ENCODE measurements around the gene OLFML3. TPM values are rescaled to one million over a fixed set of nuclear protein-coding genes. Genes with fewer than 3 reads are reported as not detected.

Gene OLFML3
- total and polyA plus RNA-seq, 2 donors (not counting 3 experiments of a cell fraction or from before 2014, with no cell fraction given): 3.4 to 3.9 TPM

DNA sequence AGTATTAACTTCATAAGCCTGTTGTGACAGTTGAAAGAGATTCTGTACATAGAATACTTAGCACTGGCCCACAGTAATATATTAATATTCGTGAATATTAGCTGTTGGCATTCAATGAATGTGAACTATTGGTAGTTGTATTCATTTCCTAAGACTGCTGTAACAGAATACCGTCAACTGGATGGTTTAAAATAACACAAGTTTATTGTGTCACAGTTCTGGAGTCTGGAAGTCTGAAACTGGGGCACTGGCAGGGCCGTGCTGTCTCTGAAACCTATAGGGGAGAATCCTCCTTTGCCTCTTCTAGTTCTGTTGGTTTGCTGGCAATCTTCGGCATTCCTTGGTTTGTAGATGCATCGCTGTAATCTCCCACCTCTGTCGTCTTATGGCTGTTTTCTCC, 47.5 kb downstream of the OLFML3 start:
- FAIRE-seq (no peak), DNase-seq (ENCODE audit: low read depth, low spot score) (no peak)
- no peak for TF ChIP-seq POLR2A (IDR thresholded peaks at IDR 0.05; ENCODE audit: low read depth, low read length)
- TF ChIP-seq FOS (IDR thresholded peaks at IDR 0.05; ENCODE audit: borderline replicate concordance, insufficient read depth, low read length): no peak
- TF ChIP-seq POLR2AphosphoS5 (IDR thresholded peaks at IDR 0.05; ENCODE audit: insufficient read depth, low read depth, low read length): no peak
- TF ChIP-seq CTCF (IDR thresholded peaks at IDR 0.05; ENCODE audit: extremely low read depth in 1 of 2, insufficient read depth in 1 of 2, low read depth in 1 of 2, low read length in 2 of 2): no peak
- no peak for TF ChIP-seq GATA2 (IDR thresholded peaks at IDR 0.05; ENCODE audit: insufficient read depth, insufficient read length, low read depth, low read length)
- TF ChIP-seq MYC (IDR thresholded peaks at IDR 0.05; ENCODE audit: low read depth, low read length): no peak
- no peak for TF ChIP-seq JUN (IDR thresholded peaks at IDR 0.05; ENCODE audit: borderline replicate concordance, insufficient read depth, insufficient read length, low read depth)
- no peak for TF ChIP-seq EZH2 (IDR thresholded peaks at IDR 0.05; ENCODE audit: borderline replicate concordance, low read depth, low read length, severe bottlenecking)
- TF ChIP-seq MAX (IDR thresholded peaks at IDR 0.05; ENCODE audit: insufficient read depth, insufficient read length): no peak
- intact Hi-C loops (cut with micrococcal nuclease) (no loop called here), dilution Hi-C loops (cut with MboI; ENCODE audit: extremely low pct_ligation_motif_present, low sequenced_read_pairs) (no loop called here)
- Histone ChIP-seq H3K27ac (ENCODE audit: insufficient read depth, low read depth, low read length) (no peak overlapping the region), H3K4me1 (ENCODE audit: control insufficient read depth, extremely low read depth, insufficient read depth, low read length) (no peaks in the 10 kb centered on the region), H2AFZ (ENCODE audit: low read depth, low read length) (no peak overlapping the region), H3K36me3 (ENCODE audit: control insufficient read depth in 2 of 2, extremely low read depth in 1 of 2, insufficient read depth in 2 of 2, low read length in 2 of 2) (no peaks in the 10 kb centered on the region), H3K79me2 (ENCODE audit: control insufficient read depth, insufficient read depth, low read length) (no peaks in the 10 kb centered on the region), H3K9ac (replicated peaks; ENCODE audit: extremely low read depth, insufficient read depth, low read length) (no peak overlapping the region), H3K27me3 (ENCODE audit: control insufficient read depth in 2 of 2, insufficient read depth in 2 of 2, low read length in 2 of 2) (peaks cover 0 to 2% of the 10 kb centered on the region in 2 experiments), H3K4me2 (ENCODE audit: insufficient read depth, low read length) (no peak overlapping the region), H3K9me3 (replicated peaks; ENCODE audit: control insufficient read depth, insufficient read depth, low read length) (no peaks in the 10 kb centered on the region), H4K20me1 (replicated peaks; ENCODE audit: control insufficient read depth, extremely low read depth, insufficient read depth, low read length) (no peaks in the 10 kb centered on the region), H3K9me1 (replicated peaks; ENCODE audit: control insufficient read depth, extremely low read depth, insufficient read depth, low read length) (no peaks in the 10 kb centered on the region), H3K4me3 (replicated peaks in 1 of 3; ENCODE audit: insufficient read depth in 1 of 3, low read depth in 1 of 3, low read length in 3 of 3) (no peak overlapping the region)
- ChIA-PET CTCF (interaction anchor here (1.6 kb wide), 1 partner anchor 14 kb away, joined by 3 read pairs; no protein-coding TSS in a partner anchor), POLR2A (no interaction called here)
- BruUV-seq (replicated peaks): no TSS peak

Other genes starting within 250 kb of the OLFML3 start
- gene PHTF1, start 220.0 kb upstream of the OLFML3 start, total RNA-seq: 62.6 and 68.7 TPM in 2 replicates
- gene PHTF1, start 220.0 kb upstream of the OLFML3 start, polyA plus RNA-seq: 20.3 and 26.3 TPM in 2 replicates
- 10.8 and 13.4 TPM in 2 replicates for gene RSBN1, start 167.0 kb upstream of the OLFML3 start, total RNA-seq
- 3.5 and 4.0 TPM in 2 replicates for gene RSBN1, start 167.0 kb upstream of the OLFML3 start, polyA plus RNA-seq
- gene PTPN22, start 107.8 kb upstream of the OLFML3 start, total RNA-seq: not detected in 2 replicates
- gene PTPN22, start 107.8 kb upstream of the OLFML3 start, polyA plus RNA-seq: not detected in 2 replicates
- gene BCL2L15, start 91.9 kb upstream of the OLFML3 start, total RNA-seq: 0.29 and 1.3 TPM in 2 replicates
- 0.28 and 0.40 TPM in 2 replicates for gene BCL2L15, start 91.9 kb upstream of the OLFML3 start, polyA plus RNA-seq
- gene AP4B1, start 74.7 kb upstream of the OLFML3 start, total RNA-seq: 29.4 and 33.0 TPM in 2 replicates
- gene AP4B1, start 74.7 kb upstream of the OLFML3 start, polyA plus RNA-seq: 15.4 and 21.9 TPM in 2 replicates
- 10.7 and 10.8 TPM in 2 replicates for gene DCLRE1B, start 74.1 kb upstream of the OLFML3 start, total RNA-seq
- gene DCLRE1B, start 74.1 kb upstream of the OLFML3 start, polyA plus RNA-seq: 5.6 and 6.1 TPM in 2 replicates
- gene HIPK1, start 50.1 kb upstream of the OLFML3 start, total RNA-seq: 50.2 and 56.1 TPM in 2 replicates
- gene HIPK1, start 50.1 kb upstream of the OLFML3 start, polyA plus RNA-seq: 39.3 and 41.1 TPM in 2 replicates
- gene SYT6, start 174.4 kb downstream of the OLFML3 start, total RNA-seq: not detected in 2 replicates
- 0.04 TPM in 1 of 2 replicates, not detected in the other for gene SYT6, start 174.4 kb downstream of the OLFML3 start, polyA plus RNA-seq